ENCODE data around the gene POLRMT. TPM values are rescaled to one million over a fixed set of nuclear protein-coding genes. Genes with fewer than 3 reads are reported as not detected.

Gene POLRMT
- 36.0 TPM for total RNA-seq
- long read RNA-seq, transcript POLRMT-202 (21 exons, 3,835 nt) = major isoform, 76 of 186 reads
- long read RNA-seq, partial matches to known transcripts = 75 of 186 reads
- long read RNA-seq, other reads (novel, unspliced or antisense) = 35 of 186 reads

- Histone ChIP-seq H3K4me3 (peak within 1 kb of the TSS; percentile 97), H3K4me1 (peaks cover 22% of the 10 kb centered on the region), H3K36me3 (peaks cover 14% of the 10 kb centered on the region), H3K27ac (peak within 1 kb of the TSS; percentile 73), H3K27me3 (no peaks in the 10 kb centered on the region), H3K9me3 (no peaks in the 10 kb centered on the region)
- peak; percentile 98 for ATAC-seq
- intact Hi-C loops (cut with DNase I) = no loop called here
- peak; percentile 98 for DNase-seq
- no peak for TF ChIP-seq CTCF (IDR thresholded peaks at IDR 0.05)
These were observed at the start of gene POLRMT for GRCh38 chr19:633068-633785. Gene POLRMT (minus strand): TSS chr19:633537. CDS start chr19:633512, 25 bp downstream.

- H3K4me3 ChIP-seq = no peak overlapping the region
- DNase-seq = peak; percentile 70
- TF ChIP-seq CTCF (IDR thresholded peaks at IDR 0.05) = no peak
- intact Hi-C loops (cut with DNase I) = no loop called here
- no peaks in the 10 kb centered on the region for H3K9me3 ChIP-seq
- H3K4me1 ChIP-seq = peaks cover 16% of the 10 kb centered on the region
- ATAC-seq = no peak
- H3K27me3 ChIP-seq = no peaks in the 10 kb centered on the region
- no peaks in the 10 kb centered on the region for H3K36me3 ChIP-seq
- H3K27ac ChIP-seq = no peak overlapping the region
These were observed 49.5 kb upstream of the POLRMT start for GRCh38 chr19:682678-683320.

- intact Hi-C loops (cut with DNase I) = no loop called here
- peaks cover 19% of the 10 kb centered on the region for H3K4me1 ChIP-seq
- H3K9me3 ChIP-seq = no peaks in the 10 kb centered on the region
- no peak for ATAC-seq
- H3K27ac ChIP-seq = peak overlapping the region; percentile 73
- H3K36me3 ChIP-seq = no peaks in the 10 kb centered on the region
- H3K4me3 ChIP-seq = peak overlapping the region; percentile 68
- H3K27me3 ChIP-seq = no peaks in the 10 kb centered on the region
- no peak for TF ChIP-seq CTCF (IDR thresholded peaks at IDR 0.05)
- peak; percentile 97 for DNase-seq
These were observed 48.0 kb upstream of the POLRMT start for GRCh38 chr19:681029-682019.

- peak; percentile 39 for TF ChIP-seq CTCF (IDR thresholded peaks at IDR 0.05)
- Histone ChIP-seq H3K9me3 (no peaks in the 10 kb centered on the region), H3K27me3 (no peaks in the 10 kb centered on the region), H3K4me1 (peaks cover 19% of the 10 kb centered on the region), H3K27ac (peak overlapping the region; percentile 93), H3K36me3 (no peaks in the 10 kb centered on the region), H3K4me3 (peak overlapping the region; percentile 68)
- intact Hi-C loops (cut with DNase I) = no loop called here
- ATAC-seq = peak; percentile 90
- DNase-seq = peak; percentile 100
These were observed 47.1 kb upstream of the POLRMT start for GRCh38 chr19:680287-681028.

All from upper lobe of right lung (tissue), 1 donor.